ENCODE data around the gene PTPRG. TPM values are rescaled to one million over a fixed set of nuclear protein-coding genes. Genes with fewer than 3 reads are reported as not detected.

Gene PTPRG
- polyA plus RNA-seq, 2 donors: 1.1 to 1.6 TPM

- no peaks in the 10 kb centered on the region for H3K9me3 ChIP-seq (ENCODE audit: control insufficient read depth in 2 of 2, insufficient read depth in 1 of 2, low read depth in 1 of 2, low read length in 1 of 2)
- WGBS, 2 donors: 57 to 60% methylated on average over 2 of the region's 2 CpGs
- H3K4me1 ChIP-seq (ENCODE audit: control insufficient read depth in 2 of 2, insufficient read depth in 2 of 2, low read length in 1 of 2): no peaks in the 10 kb centered on the region
- no peak overlapping the region for H3K4me3 ChIP-seq (ENCODE audit: low read depth in 1 of 2, low read length in 2 of 2)
- no peaks in the 10 kb centered on the region for H3K36me3 ChIP-seq (ENCODE audit: control insufficient read depth in 2 of 2, insufficient read depth in 2 of 2, low read length in 1 of 2)
- no peaks in the 10 kb centered on the region for H3K27me3 ChIP-seq (ENCODE audit: control insufficient read depth in 1 of 2, insufficient read depth in 2 of 2, low read length in 2 of 2)
- H3K27ac ChIP-seq (ENCODE audit: low read depth in 2 of 2, low read length in 1 of 2): no peak overlapping the region
Measured at GRCh38 chr3:61780016-61780415, 218.6 kb downstream of the PTPRG start.

DNA sequence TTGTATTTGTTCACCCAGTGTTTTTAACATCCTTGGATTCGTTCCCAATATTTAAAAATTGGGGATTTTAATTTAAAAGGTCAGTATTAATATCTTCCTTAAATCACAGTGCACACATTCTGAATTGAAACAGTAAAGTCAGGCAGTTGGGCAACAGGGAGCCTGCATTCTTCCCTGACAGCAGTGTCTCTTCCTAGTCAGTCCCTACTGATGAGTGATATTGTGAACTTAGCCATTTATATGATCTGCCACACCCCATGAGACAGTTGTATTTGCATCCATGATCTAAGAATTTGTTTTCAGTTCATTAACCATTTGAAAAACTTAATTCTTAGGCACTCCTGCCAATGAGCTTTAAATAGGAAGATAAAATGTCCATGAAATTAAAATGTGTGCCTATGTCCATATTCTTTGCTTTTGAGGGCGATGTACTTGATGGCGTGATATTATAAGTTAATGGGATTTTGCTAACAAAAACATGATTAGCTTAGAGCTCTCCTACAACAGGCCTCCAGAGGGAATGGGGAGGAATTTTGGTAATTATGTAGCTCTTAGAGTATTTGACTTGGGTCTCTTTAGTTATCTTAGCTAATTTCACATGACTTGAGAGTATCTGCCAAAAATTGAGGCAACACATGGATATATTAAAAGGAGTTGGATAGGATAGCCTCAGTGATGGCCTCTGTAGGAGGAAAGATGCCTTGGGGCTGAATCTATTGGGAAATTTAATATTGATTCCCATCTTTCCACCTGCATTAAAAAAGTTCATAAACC, 219.3 kb downstream of the PTPRG start:
- Histone ChIP-seq H3K27me3 (ENCODE audit: control insufficient read depth in 1 of 2, insufficient read depth in 2 of 2, low read length in 2 of 2) (no peaks in the 10 kb centered on the region), H3K4me1 (ENCODE audit: control insufficient read depth in 2 of 2, insufficient read depth in 2 of 2, low read length in 1 of 2) (no peaks in the 10 kb centered on the region), H3K36me3 (ENCODE audit: control insufficient read depth in 2 of 2, insufficient read depth in 2 of 2, low read length in 1 of 2) (no peaks in the 10 kb centered on the region), H3K4me3 (ENCODE audit: low read depth in 1 of 2, low read length in 2 of 2) (no peak overlapping the region), H3K27ac (ENCODE audit: low read depth in 2 of 2, low read length in 1 of 2) (no peak overlapping the region), H3K9me3 (ENCODE audit: control insufficient read depth in 2 of 2, insufficient read depth in 1 of 2, low read depth in 1 of 2, low read length in 1 of 2) (no peaks in the 10 kb centered on the region)
- WGBS, 2 donors: 85 to 87% methylated on average over 3 of the region's 3 CpGs

- Histone ChIP-seq H3K4me1 (ENCODE audit: control insufficient read depth in 2 of 2, insufficient read depth in 2 of 2, low read length in 1 of 2) (no peaks in the 10 kb centered on the region), H3K27ac (ENCODE audit: low read depth in 2 of 2, low read length in 1 of 2) (no peak overlapping the region), H3K9me3 (ENCODE audit: control insufficient read depth in 2 of 2, insufficient read depth in 1 of 2, low read depth in 1 of 2, low read length in 1 of 2) (no peaks in the 10 kb centered on the region), H3K36me3 (ENCODE audit: control insufficient read depth in 2 of 2, insufficient read depth in 2 of 2, low read length in 1 of 2) (no peaks in the 10 kb centered on the region), H3K27me3 (ENCODE audit: control insufficient read depth in 1 of 2, insufficient read depth in 2 of 2, low read length in 2 of 2) (no peaks in the 10 kb centered on the region), H3K4me3 (ENCODE audit: low read depth in 1 of 2, low read length in 2 of 2) (no peak overlapping the region)
- WGBS, 2 donors: 90 to 95% methylated on average over 6 of the region's 6 CpGs
Measured at GRCh38 chr3:61783993-61784718, 222.8 kb downstream of the PTPRG start.

DNA sequence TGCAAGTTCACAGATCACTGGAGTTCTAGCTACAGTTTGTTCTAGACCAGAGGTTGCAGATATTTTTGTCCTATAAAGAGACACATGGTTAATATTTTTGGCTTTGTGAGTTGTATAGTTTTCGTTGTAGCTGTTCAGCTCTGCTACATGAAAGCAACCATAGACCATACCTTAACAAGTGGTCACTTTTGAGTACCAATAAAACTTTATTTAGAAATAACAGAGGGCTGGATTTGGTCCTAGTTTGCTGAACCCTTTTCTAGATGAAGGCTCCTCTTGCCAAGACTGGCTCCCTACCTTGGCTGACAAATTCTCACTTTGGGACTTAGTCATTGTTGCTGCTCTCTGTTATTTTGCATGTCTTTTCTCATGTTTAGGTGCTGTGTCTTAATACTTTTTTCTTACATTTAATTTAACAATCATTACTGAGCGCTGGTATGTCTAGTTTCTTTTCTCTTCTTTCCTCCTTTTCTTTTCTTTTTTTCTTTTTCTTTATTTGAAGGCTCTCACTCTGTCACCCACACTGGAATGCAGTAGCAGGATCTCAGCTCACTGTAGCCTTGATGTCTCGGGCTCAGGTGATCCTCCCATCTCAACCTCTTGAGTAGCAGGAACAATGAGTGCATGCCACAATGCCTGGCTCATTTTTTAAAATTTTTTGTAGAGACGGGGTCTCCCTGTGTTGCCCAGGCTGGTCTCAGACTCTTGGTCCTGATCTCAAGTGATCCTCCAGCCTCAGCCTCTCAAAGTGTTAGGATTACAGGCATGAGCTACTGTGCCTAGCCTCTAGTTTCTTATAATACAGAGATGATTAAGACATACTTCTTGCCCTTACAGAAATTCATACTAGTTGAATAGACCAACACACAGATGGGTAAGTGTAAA, 227.5 kb downstream of the PTPRG start:
- H3K4me3 ChIP-seq (ENCODE audit: low read depth in 1 of 2, low read length in 2 of 2): no peak overlapping the region
- no peaks in the 10 kb centered on the region for H3K27me3 ChIP-seq (ENCODE audit: control insufficient read depth in 1 of 2, insufficient read depth in 2 of 2, low read length in 2 of 2)
- H3K36me3 ChIP-seq (ENCODE audit: control insufficient read depth in 2 of 2, insufficient read depth in 2 of 2, low read length in 1 of 2): no peaks in the 10 kb centered on the region
- H3K27ac ChIP-seq (ENCODE audit: low read depth in 2 of 2, low read length in 1 of 2): no peak overlapping the region
- no peaks in the 10 kb centered on the region for H3K4me1 ChIP-seq (ENCODE audit: control insufficient read depth in 2 of 2, insufficient read depth in 2 of 2, low read length in 1 of 2)
- no peaks in the 10 kb centered on the region for H3K9me3 ChIP-seq (ENCODE audit: control insufficient read depth in 2 of 2, insufficient read depth in 1 of 2, low read depth in 1 of 2, low read length in 1 of 2)
- WGBS, 2 donors: 89 to 93% methylated on average over 4 of the region's 4 CpGs

- Histone ChIP-seq H3K27ac (ENCODE audit: low read depth in 2 of 2, low read length in 1 of 2) (no peak overlapping the region), H3K27me3 (ENCODE audit: control insufficient read depth in 1 of 2, insufficient read depth in 2 of 2, low read length in 2 of 2) (no peaks in the 10 kb centered on the region)
- WGBS, 2 donors: 66 to 73% methylated on average over 3 of the region's 3 CpGs
Measured at GRCh38 chr3:61789861-61790260, 228.5 kb downstream of the PTPRG start.

DNA sequence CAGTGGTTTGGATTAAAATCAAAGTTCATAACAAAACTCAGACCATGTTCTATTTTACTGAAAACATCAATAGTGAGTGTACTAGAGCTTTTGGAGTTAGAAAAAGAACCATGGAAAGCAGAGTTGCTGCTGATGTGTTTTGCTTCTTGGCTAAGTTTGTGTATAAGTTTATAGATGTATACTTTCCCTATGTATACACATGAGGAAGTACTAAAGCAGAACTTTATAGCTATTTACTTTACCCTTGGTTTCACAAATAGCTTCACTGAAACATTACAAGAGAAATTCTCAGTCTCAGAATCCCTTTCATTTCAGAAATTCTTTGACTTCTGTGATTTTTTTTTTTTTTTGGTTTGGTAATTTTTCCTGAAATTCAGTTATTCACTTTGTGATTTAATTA, 229.0 kb downstream of the PTPRG start:
- no peak overlapping the region for H3K27ac ChIP-seq (ENCODE audit: low read depth in 2 of 2, low read length in 1 of 2)
- H3K9me3 ChIP-seq (ENCODE audit: control insufficient read depth in 2 of 2, insufficient read depth in 1 of 2, low read depth in 1 of 2, low read length in 1 of 2): no peaks in the 10 kb centered on the region
- H3K4me1 ChIP-seq (ENCODE audit: control insufficient read depth in 2 of 2, insufficient read depth in 2 of 2, low read length in 1 of 2): no peaks in the 10 kb centered on the region
- H3K36me3 ChIP-seq (ENCODE audit: control insufficient read depth in 2 of 2, insufficient read depth in 2 of 2, low read length in 1 of 2): no peaks in the 10 kb centered on the region
- H3K4me3 ChIP-seq (ENCODE audit: low read depth in 1 of 2, low read length in 2 of 2): no peak overlapping the region
- no peaks in the 10 kb centered on the region for H3K27me3 ChIP-seq (ENCODE audit: control insufficient read depth in 1 of 2, insufficient read depth in 2 of 2, low read length in 2 of 2)

More at GRCh38 chr3:61789861-61790260, 228.5 kb downstream of the PTPRG start:
- no peak overlapping the region for H3K4me3 ChIP-seq (ENCODE audit: low read depth in 1 of 2, low read length in 2 of 2)
- H3K36me3 ChIP-seq (ENCODE audit: control insufficient read depth in 2 of 2, insufficient read depth in 2 of 2, low read length in 1 of 2): no peaks in the 10 kb centered on the region
- no peaks in the 10 kb centered on the region for H3K4me1 ChIP-seq (ENCODE audit: control insufficient read depth in 2 of 2, insufficient read depth in 2 of 2, low read length in 1 of 2)
- H3K9me3 ChIP-seq (ENCODE audit: control insufficient read depth in 2 of 2, insufficient read depth in 1 of 2, low read depth in 1 of 2, low read length in 1 of 2): no peaks in the 10 kb centered on the region

DNA sequence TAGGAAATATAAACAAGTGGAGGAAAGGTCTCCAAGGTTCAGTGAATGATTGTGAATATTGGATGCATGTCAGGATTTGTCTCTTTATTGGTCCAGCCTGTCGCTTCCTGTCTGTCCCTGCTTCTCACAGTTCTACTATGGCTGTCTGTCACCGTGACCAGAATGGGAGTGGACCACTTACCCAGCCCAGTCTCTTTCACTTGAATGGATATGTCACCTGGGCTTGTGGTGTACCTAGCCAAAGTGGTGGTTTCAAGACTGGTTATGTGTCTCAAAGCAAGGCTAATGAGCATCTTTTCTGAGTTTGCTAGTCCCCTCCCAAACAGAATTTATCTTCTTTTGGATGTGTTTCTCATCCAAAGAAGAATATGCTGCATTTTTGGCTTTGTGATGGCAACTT, 231.7 kb downstream of the PTPRG start:
- Histone ChIP-seq H3K36me3 (ENCODE audit: control insufficient read depth in 2 of 2, insufficient read depth in 2 of 2, low read length in 1 of 2) (no peaks in the 10 kb centered on the region), H3K27me3 (ENCODE audit: control insufficient read depth in 1 of 2, insufficient read depth in 2 of 2, low read length in 2 of 2) (no peaks in the 10 kb centered on the region), H3K4me1 (ENCODE audit: control insufficient read depth in 2 of 2, insufficient read depth in 2 of 2, low read length in 1 of 2) (no peaks in the 10 kb centered on the region), H3K27ac (ENCODE audit: low read depth in 2 of 2, low read length in 1 of 2) (no peak overlapping the region), H3K9me3 (ENCODE audit: control insufficient read depth in 2 of 2, insufficient read depth in 1 of 2, low read depth in 1 of 2, low read length in 1 of 2) (no peaks in the 10 kb centered on the region), H3K4me3 (ENCODE audit: low read depth in 1 of 2, low read length in 2 of 2) (no peak overlapping the region)
- 86 to 91% methylated on average over 2 of the region's 2 CpGs for WGBS, 2 donors

DNA sequence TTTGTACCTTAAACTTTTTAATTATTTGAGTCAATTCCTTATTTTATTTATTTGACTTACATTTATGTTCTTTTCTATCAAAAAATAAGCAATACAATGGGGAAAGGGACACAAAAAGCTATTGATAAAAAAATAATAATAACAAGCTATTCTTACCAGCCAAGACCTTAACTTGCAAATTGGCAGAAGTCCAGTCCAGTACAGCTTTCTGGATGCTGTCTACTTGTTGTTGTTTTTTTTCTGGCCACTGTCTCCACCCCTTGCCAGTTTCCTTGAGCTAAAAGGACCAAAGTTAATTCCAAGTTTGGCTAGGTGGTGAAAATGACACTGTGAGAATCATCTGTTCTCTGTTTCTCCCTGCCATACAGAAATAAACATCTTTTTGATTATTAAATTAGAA, 232.2 kb downstream of the PTPRG start:
- no peaks in the 10 kb centered on the region for H3K9me3 ChIP-seq (ENCODE audit: control insufficient read depth in 2 of 2, insufficient read depth in 1 of 2, low read depth in 1 of 2, low read length in 1 of 2)
- no peak overlapping the region for H3K27ac ChIP-seq (ENCODE audit: low read depth in 2 of 2, low read length in 1 of 2)
- no peaks in the 10 kb centered on the region for H3K36me3 ChIP-seq (ENCODE audit: control insufficient read depth in 2 of 2, insufficient read depth in 2 of 2, low read length in 1 of 2)
- H3K27me3 ChIP-seq (ENCODE audit: control insufficient read depth in 1 of 2, insufficient read depth in 2 of 2, low read length in 2 of 2): no peaks in the 10 kb centered on the region
- H3K4me1 ChIP-seq (ENCODE audit: control insufficient read depth in 2 of 2, insufficient read depth in 2 of 2, low read length in 1 of 2): no peaks in the 10 kb centered on the region
- H3K4me3 ChIP-seq (ENCODE audit: low read depth in 1 of 2, low read length in 2 of 2): no peak overlapping the region

- H3K36me3 ChIP-seq (ENCODE audit: control insufficient read depth in 2 of 2, insufficient read depth in 2 of 2, low read length in 1 of 2): no peaks in the 10 kb centered on the region
- no peak overlapping the region for H3K4me3 ChIP-seq (ENCODE audit: low read depth in 1 of 2, low read length in 2 of 2)
- no peaks in the 10 kb centered on the region for H3K27me3 ChIP-seq (ENCODE audit: control insufficient read depth in 1 of 2, insufficient read depth in 2 of 2, low read length in 2 of 2)
- WGBS, 2 donors: 92 to 94% methylated on average over 3 of the region's 3 CpGs
- no peak overlapping the region for H3K27ac ChIP-seq (ENCODE audit: low read depth in 2 of 2, low read length in 1 of 2)
- no peaks in the 10 kb centered on the region for H3K4me1 ChIP-seq (ENCODE audit: control insufficient read depth in 2 of 2, insufficient read depth in 2 of 2, low read length in 1 of 2)
- no peaks in the 10 kb centered on the region for H3K9me3 ChIP-seq (ENCODE audit: control insufficient read depth in 2 of 2, insufficient read depth in 1 of 2, low read depth in 1 of 2, low read length in 1 of 2)
Measured at GRCh38 chr3:61794341-61794740, 233.0 kb downstream of the PTPRG start.
